Measurements from ENCODE around the gene PRXL2A.
"Not testable (repeated sequence)": the region's sequence is repeated elsewhere in the genome, so short reads cannot be mapped to it uniquely, and the experiment has no call there.

The PRXL2A gene

GRCh38 chr10:80474941-80475340 lies 66.6 kb downstream of the PRXL2A start:
- DNase-seq (ENCODE audit: low read depth in 3 of 3), result no peak

DNA sequence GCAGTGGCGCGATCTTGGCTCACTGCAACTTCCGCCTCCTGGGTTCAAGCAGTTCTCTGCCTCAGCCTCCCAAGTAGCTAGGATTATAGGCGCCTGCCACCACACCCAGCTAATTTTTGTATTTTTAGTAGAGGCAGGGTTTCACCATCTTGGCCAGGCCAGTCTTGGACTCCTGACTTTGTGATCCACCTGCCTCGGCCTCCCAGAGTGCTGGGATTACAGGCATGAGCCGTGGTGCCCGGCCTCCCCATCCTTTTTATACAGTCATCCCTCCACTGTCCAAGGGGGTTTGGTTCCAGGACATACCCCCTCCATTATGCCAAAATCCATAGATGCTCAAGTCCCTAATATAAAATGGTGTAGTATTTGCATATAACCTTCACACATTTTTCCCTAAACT lies 67.3 kb downstream of the PRXL2A start:
- not testable (repeated sequence) for DNase-seq (ENCODE audit: low read depth in 3 of 3)

- no peak for DNase-seq (ENCODE audit: low read depth in 3 of 3)
Measured at GRCh38 chr10:80476685-80477084, 68.3 kb downstream of the PRXL2A start.

DNA sequence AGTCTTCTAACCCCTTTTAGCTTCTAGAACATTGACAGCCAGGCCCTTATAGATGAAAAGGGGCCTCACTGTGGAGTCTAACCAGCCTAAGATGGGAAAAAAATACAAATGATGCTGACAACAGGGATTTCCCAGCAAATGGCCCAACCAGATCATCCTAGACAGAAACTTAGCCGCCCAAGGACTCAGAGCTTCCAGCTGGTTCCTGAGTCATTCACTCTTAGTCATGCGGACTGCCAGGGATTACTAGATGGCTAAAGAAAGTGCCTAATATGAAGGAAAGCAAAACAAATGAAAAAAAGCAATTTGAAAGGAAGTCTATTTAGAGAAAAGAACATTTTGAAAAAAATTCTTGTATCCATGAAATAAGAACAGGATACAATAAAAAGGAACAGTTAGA lies 69.5 kb downstream of the PRXL2A start:
- no peak for DNase-seq (ENCODE audit: low read depth in 3 of 3)

DNA sequence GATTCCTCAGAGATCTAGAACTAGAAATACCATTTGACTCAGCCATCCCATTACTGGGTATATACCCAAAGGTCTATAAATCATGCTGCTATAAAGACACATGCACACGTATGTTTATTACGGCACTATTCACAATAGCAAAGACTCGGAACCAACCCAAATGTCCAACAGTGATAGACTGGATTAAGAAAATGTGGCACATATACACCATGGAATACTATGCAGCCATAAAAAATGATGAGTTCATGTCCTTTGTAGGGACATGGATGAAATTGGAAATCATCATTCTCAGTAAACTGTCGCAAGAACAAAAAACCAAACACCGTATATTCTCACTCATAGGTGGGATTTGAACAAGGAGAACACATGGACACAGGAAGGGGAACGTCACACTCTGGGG lies 72.0 kb downstream of the PRXL2A start:
- not testable (repeated sequence) for DNase-seq (ENCODE audit: low read depth in 3 of 3)

DNA sequence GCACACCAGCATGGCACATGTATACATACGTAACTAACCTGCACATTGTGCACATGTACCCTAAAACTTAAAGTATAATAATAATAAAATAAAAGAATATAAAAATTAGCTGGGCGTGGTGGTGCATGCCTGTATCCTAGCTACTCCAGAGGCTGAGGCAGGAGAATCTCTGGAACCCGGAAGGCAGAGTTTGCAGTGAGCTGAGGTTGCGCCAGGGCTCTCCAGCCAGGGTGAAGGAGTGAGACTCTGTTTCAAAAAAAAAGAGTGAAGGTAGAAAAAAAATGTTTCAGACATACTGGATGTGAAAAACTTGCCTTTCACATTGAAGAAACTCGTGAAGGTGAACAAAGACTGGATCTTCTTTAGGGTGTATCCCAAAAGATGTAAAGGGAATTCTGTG lies 72.5 kb downstream of the PRXL2A start:
- no peak for DNase-seq (ENCODE audit: low read depth in 3 of 3)

DNA sequence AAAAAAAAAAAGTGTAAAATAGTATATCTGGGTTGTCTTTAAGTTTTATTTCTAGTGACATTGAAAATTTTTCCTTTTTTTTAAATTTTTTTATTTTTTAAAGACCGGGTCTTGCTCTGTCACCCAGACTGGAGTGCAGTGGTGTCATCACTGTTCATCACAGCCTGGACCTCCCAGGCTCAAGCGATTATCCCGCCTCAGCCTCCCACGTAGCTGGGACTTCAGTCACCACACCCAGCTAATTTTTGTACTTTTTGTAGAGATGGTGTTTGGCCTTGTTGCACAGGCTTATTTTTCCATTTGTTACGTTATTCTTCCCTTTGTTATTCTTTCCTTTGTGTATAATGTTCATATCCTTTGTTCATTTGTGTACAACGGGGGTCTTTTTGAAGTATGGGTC lies 75.9 kb downstream of the PRXL2A start:
- no peak for DNase-seq (ENCODE audit: low read depth in 3 of 3)

GRCh38 chr10:80484676-80485075 lies 76.3 kb downstream of the PRXL2A start:
- DNase-seq (ENCODE audit: low read depth in 3 of 3), result no peak

GRCh38 chr10:80485076-80485945 lies 77.0 kb downstream of the PRXL2A start:
- DNase-seq (ENCODE audit: low read depth in 3 of 3), result no peak

GRCh38 chr10:80485946-80486764 lies 77.8 kb downstream of the PRXL2A start:
- no peak for DNase-seq (ENCODE audit: low read depth in 3 of 3)

Data from stimulated activated CD4-positive, alpha-beta T cell treated with anti-CD3 and anti-CD28 coated beads, TNF-alpha, amount 100 ng/mL, for 4 hours (primary cell).